Esophagus squamous epithelium (tissue), 5 donors: ENCODE measurements around the gene FAS. TPM values are rescaled to one million over a fixed set of nuclear protein-coding genes. Genes with fewer than 3 reads are reported as not detected.

Experiments used
- DNase-seq: peaks from one replicate; lab custom pipeline; 2025; lab: John Stamatoyannopoulos, UW
- H3K27ac ChIP-seq, 4 donors: fragments of 200-600 bp; sonication (generic); one replicate each; pipeline ENCODE4 v1.5.1; 2016 to 2019; ENCODE audit warnings: mild to moderate bottlenecking in 1 of 4
- H3K27me3 ChIP-seq, 4 donors: fragments of 200-600 bp; sonication (generic); 1 replicate in 3 of 4; 2 replicates in 1 of 4; pipeline versions ENCODE4 v1.5.1 to v1.6.0; 2017 to 2021; ENCODE audit warnings: antibody characterized with exemption in 1 of 4
- H3K36me3 ChIP-seq, 3 donors: fragments of 200-600 bp; sonication (generic); one replicate each; pipeline ENCODE4 v1.5.1; 2016 to 2019
- H3K4me1 ChIP-seq, 3 donors: fragments of 200-600 bp; sonication (generic); one replicate each; pipeline ENCODE4 v1.5.1; 2017 to 2019
- H3K4me3 ChIP-seq, 4 donors: fragments of 200-600 bp; sonication (generic); 1 replicate in 3 of 4; 2 replicates in 1 of 4; pipeline ENCODE4 v1.5.1; 2016 to 2019; ENCODE audit warnings: mild to moderate bottlenecking in 2 of 4, moderate library complexity in 1 of 4
- H3K9me3 ChIP-seq, 3 donors: fragments of 200-600 bp; sonication (generic); one replicate each; pipeline ENCODE4 v1.5.1; 2016 to 2019
- POLR2A ChIP-seq, 4 donors: fragments of 450-650 bp; IDR thresholded peaks; one replicate each; pipeline ENCODE4 v1.6.1; 2017; ENCODE audit warnings: antibody characterized with exemption in 4 of 4, mild to moderate bottlenecking in 4 of 4, moderate library complexity in 3 of 4
- WGBS, 2 donors: methylation state at CpG; one replicate each; pipeline ENCODE4 v1.1.5; 2018; 5-methylcytosine and 5-hydroxymethylcytosine counted together
- intact Hi-C: fragments of 100-400 bp; cut with DNase I; formaldehyde crosslinking; loops from one replicate; pipeline ENCODE4 v1.15.0; 2022
- total RNA-seq, 4 donors: library from RNA; depleted of rRNA; stranded (reverse); fragments of >200 nt; gene quantifications; one replicate each; pipeline ENCODE4 v1.1.0, GENCODE V29; 2016
- TF ChIP-seq, protein P1 (sequence below), 6 experiments: fragments of 450-650 bp in 4 of 6; fragments of 200-600 bp in 2 of 6; sonication (generic) in 2 of 6; IDR thresholded peaks; one replicate each; pipeline ENCODE4 v1.5.1; 2016 to 2019; ENCODE audit warnings: antibody characterized with exemption in 6 of 6, mild to moderate bottlenecking in 4 of 6, moderate library complexity in 4 of 6
- donor health status: DM: yes; HTN: yes; CAD: no.

The FAS gene
- total RNA-seq, 4 donors from 2014 or later = 14.9 to 33.6 (median 19.4) TPM

DNA sequence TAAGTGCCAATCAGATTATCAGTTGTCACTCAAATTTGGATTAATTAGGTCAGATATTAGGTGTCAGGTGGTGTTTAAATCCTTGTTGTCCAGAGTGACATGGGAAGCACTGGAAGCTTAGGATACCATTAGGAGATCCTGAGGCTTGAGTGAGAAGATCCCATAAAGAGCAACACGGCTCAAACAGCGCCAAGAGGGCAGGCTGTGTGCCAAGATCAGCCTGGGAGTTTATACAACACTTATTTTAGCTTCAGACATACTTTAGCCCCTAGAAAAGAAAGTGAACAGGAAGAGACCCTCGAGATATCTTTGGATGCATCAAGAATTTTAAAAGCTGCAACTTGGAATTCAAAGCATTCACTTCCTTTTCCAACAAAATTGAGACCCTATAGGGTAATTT is 23.8 kb upstream of the FAS start:
- WGBS, 2 donors = 49 to 52% methylated on average over 3 of the region's 3 CpGs
- DNase-seq = no peak
- H3K27ac ChIP-seq = peak overlapping the region in 3 of 4 donors; percentile 28 to 65 (median 56)
- no peaks in the 10 kb centered on the region for H3K9me3 ChIP-seq
- TF ChIP-seq, protein P1, sequence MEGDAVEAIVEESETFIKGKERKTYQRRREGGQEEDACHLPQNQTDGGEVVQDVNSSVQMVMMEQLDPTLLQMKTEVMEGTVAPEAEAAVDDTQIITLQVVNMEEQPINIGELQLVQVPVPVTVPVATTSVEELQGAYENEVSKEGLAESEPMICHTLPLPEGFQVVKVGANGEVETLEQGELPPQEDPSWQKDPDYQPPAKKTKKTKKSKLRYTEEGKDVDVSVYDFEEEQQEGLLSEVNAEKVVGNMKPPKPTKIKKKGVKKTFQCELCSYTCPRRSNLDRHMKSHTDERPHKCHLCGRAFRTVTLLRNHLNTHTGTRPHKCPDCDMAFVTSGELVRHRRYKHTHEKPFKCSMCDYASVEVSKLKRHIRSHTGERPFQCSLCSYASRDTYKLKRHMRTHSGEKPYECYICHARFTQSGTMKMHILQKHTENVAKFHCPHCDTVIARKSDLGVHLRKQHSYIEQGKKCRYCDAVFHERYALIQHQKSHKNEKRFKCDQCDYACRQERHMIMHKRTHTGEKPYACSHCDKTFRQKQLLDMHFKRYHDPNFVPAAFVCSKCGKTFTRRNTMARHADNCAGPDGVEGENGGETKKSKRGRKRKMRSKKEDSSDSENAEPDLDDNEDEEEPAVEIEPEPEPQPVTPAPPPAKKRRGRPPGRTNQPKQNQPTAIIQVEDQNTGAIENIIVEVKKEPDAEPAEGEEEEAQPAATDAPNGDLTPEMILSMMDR (IDR thresholded peaks at IDR 0.05) = no peak
- no peak for TF ChIP-seq POLR2A (IDR thresholded peaks at IDR 0.05)
- H3K27me3 ChIP-seq = no peaks in the 10 kb centered on the region
- intact Hi-C loops = no loop called here
- H3K36me3 ChIP-seq = no peaks in the 10 kb centered on the region
- H3K4me3 ChIP-seq = no peak overlapping the region
- H3K4me1 ChIP-seq = peaks cover 0 to 26% (median 0%) of the 10 kb centered on the region in 3 donors

DNA sequence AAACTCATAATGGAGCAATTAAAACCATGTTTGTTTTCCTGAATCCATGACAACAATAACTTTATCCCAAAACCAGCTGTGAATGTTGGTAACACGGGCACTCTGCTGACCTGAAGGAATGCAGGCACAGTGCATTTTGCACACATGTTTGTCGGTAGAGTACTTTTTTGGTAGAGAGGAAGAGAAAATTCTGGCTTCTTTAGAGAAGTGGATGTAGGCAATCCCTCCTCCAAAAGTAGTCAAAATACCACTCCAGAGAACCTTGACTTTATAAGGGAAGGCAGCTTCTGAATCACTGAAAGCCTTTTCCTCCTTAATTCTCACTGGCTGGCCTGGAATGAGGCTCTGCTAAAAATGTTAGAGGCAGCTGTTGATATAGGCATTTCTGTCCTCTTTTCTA is 22.2 kb upstream of the FAS start:
- Histone ChIP-seq H3K4me3 (no peak overlapping the region), H3K9me3 (no peaks in the 10 kb centered on the region), H3K27ac (peak overlapping the region in 3 of 4 donors; percentile 26 to 53 (median 28)), H3K36me3 (no peaks in the 10 kb centered on the region), H3K4me1 (peaks cover 0 to 32% (median 3%) of the 10 kb centered on the region in 3 donors), H3K27me3 (no peaks in the 10 kb centered on the region)
- 60 to 86% methylated on average over 1 to 2 of the region's 2 CpGs for WGBS, 2 donors
- no peak for DNase-seq
- no peak for TF ChIP-seq POLR2A (IDR thresholded peaks at IDR 0.05)
- TF ChIP-seq, protein P1 (IDR thresholded peaks at IDR 0.05) = no peak
- intact Hi-C loops = no loop called here

DNA sequence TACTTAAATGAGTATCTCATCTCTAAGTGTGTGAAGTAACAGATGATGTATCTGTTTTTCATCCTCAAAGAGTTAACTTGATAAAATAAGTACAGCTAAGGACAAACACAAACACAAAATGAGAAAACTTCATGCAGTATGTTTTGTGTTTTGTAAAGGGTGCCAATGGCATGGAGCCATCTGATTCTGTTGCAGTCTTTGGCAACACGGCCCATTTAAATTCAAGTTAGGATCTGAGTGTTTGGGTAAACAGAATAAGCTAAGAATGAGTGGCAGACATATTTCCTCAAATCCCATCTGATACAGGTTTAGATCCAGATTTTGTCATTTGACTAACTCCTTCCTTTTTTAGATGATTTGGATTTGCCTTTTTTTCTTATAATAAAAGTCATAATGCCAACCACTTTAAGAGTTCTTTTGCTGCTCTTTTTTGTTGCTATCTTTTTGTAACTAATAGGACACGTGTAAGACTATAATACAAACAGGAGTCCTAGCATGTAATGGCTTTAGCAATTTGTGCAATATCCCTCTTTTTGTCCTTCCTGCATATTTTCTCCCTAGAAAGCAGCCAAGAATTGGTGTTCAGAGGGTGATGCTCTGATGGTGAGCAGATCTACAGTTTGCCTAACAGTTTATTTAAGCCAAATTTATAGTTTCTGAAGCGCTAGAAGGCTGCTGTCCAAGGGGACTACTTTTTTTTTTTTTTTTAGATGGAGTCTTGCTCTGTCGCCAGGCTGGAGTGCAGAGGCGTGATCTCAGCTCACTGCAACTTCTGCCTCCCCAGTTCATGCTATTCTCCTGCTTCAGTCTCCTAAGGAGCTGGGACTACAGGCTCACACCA is 19.2 kb upstream of the FAS start:
- TF ChIP-seq POLR2A (IDR thresholded peaks at IDR 0.05) = no peak
- no peak for DNase-seq
- Histone ChIP-seq H3K27ac (peak overlapping the region in 3 of 4 donors; percentile 67 to 89 (median 69)), H3K9me3 (no peaks in the 10 kb centered on the region), H3K27me3 (no peaks in the 10 kb centered on the region), H3K4me1 (peaks cover 0 to 45% (median 20%) of the 10 kb centered on the region in 3 donors), H3K4me3 (peak overlapping the region in 1 of 4 donors; percentile 7), H3K36me3 (no peaks in the 10 kb centered on the region)
- WGBS, 2 donors = 66 to 69% methylated on average over 5 of the region's 5 CpGs
- intact Hi-C loops = no loop called here

DNA sequence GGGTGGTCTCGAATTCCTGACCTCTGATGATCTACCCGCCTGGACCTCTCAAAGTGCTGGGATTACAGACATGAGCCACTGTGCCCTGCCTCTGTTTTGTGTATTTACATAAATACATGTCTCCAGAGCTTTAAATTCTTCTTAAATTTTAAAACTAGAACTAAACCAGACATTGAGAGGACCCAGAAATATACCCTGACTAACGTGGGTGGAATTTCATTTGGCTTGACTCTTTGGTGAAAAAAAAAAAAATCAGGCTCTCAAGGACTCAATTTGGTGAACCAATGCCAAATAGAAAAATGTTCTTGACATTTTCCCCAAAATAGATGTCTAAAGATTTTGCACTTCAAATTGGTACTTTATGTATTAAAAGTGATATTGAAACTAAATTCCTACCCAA is 16.6 kb upstream of the FAS start:
- Histone ChIP-seq H3K36me3 (no peaks in the 10 kb centered on the region), H3K4me1 (peaks cover 0 to 46% (median 23%) of the 10 kb centered on the region in 3 donors), H3K27ac (peak overlapping the region in 3 of 4 donors; percentile 59 to 89 (median 78)), H3K27me3 (no peaks in the 10 kb centered on the region), H3K4me3 (no peak overlapping the region), H3K9me3 (no peaks in the 10 kb centered on the region)
- 71 to 83% methylated on average over 3 of the region's 3 CpGs for WGBS, 2 donors
- intact Hi-C loops = no loop called here
- DNase-seq = no peak
- TF ChIP-seq, protein P1 (IDR thresholded peaks at IDR 0.05) = no peak
- TF ChIP-seq POLR2A (IDR thresholded peaks at IDR 0.05) = no peak

DNA sequence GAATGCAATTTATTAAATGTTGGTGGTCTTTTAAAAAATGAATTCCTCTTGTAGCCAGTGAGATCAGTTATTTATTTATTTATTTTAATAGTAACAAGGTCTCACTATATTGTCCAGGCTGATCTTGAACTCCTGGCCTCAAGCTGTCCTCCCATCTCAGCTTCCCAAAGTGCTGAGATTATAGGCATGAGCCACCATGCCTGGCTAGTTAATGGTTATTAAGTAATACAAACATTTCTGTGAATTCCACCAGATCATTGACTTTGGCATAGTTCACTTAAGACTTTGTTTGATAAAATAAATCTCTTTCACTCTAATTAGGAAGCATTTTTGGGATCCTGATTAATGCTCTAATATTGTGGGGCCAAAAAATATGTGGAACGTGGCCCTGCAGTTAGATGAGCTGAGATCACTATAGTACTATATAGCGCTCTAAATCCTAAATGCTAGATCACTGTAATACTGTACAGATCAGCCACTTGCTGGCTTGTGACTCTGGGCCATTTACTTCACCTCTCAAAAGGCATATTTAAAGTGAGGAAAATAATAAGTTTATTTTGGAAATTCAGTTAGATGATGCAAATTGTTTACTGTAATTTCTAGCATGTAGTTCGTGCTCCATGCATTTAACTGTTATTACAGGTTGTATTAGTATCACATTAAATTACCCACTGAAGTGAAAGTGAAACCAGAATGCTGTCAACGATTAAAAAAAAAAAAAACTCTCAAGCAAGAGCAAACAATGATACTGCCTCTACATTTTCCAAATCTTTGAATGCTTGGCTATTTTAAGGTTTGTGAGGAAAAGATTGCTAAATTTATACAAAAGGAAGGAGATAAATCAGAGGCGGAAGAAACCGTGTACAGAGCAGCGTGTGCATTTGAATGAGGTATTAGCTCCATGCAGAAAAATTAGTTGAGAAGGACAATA is 15.9 kb upstream of the FAS start:
- intact Hi-C loops = no loop called here
- peaks cover 0 to 53% (median 27%) of the 10 kb centered on the region in 3 donors for H3K4me1 ChIP-seq
- peak overlapping the region; percentile 74 to 89 (median 78) for H3K27ac ChIP-seq
- no peak for TF ChIP-seq POLR2A (IDR thresholded peaks at IDR 0.05)
- TF ChIP-seq, protein P1 (IDR thresholded peaks at IDR 0.05) = no peak
- no peaks in the 10 kb centered on the region for H3K36me3 ChIP-seq
- peak overlapping the region; percentile 23 to 67 (median 48) for H3K4me3 ChIP-seq
- 8% methylated on average over 7 of the region's 7 CpGs for WGBS, 2 donors
- H3K9me3 ChIP-seq = no peaks in the 10 kb centered on the region
- no peak for DNase-seq
- no peaks in the 10 kb centered on the region for H3K27me3 ChIP-seq
